ENCODE data around the gene PCSK1. TPM values are rescaled to one million over a fixed set of nuclear protein-coding genes. Genes with fewer than 3 reads are reported as not detected.
"Not testable (repeated sequence)": the region's sequence is repeated elsewhere in the genome, so short reads cannot be mapped to it uniquely, and the experiment has no call there.

The PCSK1 gene
- total and polyA plus RNA-seq, 5 experiments from 2014 or later: not detected

DNA sequence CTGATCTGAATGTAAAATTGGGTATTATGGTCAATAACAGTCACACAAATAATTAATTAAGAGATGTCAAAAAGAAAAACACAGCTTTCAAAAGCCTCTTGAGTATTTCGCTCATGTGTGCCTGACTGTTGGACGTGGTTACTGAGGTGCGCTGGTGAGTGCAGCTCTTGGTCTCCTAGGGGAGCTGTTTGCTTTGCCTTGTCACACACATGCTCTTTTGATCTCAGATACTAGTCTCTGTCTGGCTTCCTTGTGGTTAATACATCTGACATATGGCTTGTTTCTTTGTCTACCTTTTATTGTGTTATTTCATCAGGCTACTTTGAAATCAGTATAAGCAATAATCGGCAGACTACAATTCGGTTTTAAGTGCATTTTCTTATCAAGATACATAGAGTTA, 51.5 kb downstream of the PCSK1 start:
- no peak for DNase-seq
- H3K9me3 Mint-ChIP-seq: no peaks in the 10 kb centered on the region
- no peak overlapping the region for H3K27ac Mint-ChIP-seq

GRCh38 chr5:96379896-96380295, 53.2 kb downstream of the PCSK1 start:
- ATAC-seq (no peak), DNase-seq (no peak)
- Mint-ChIP-seq H3K4me1 (peaks cover 1 to 6% (median 2%) of the 10 kb centered on the region in 4 donors), H3K4me3 (no peak overlapping the region), H3K27me3 (peaks cover 5 to 29% (median 18%) of the 10 kb centered on the region in 5 donors), H3K36me3 (no peaks in the 10 kb centered on the region), H3K9me3 (no peaks in the 10 kb centered on the region), H3K27ac (no peak overlapping the region)
- POLR2A ChIA-PET: no interaction called here

More for the DNA sequence above, 51.5 kb downstream of the PCSK1 start:
- POLR2A ChIA-PET: no interaction called here
- H3K4me3 Mint-ChIP-seq: no peak overlapping the region
- ATAC-seq: peak; percentile 47 to 52
- peaks cover 1 to 6% (median 2%) of the 10 kb centered on the region in 4 donors for H3K4me1 Mint-ChIP-seq
- peaks cover 4 to 28% (median 18%) of the 10 kb centered on the region in 5 donors for H3K27me3 Mint-ChIP-seq
- H3K36me3 Mint-ChIP-seq: no peaks in the 10 kb centered on the region

DNA sequence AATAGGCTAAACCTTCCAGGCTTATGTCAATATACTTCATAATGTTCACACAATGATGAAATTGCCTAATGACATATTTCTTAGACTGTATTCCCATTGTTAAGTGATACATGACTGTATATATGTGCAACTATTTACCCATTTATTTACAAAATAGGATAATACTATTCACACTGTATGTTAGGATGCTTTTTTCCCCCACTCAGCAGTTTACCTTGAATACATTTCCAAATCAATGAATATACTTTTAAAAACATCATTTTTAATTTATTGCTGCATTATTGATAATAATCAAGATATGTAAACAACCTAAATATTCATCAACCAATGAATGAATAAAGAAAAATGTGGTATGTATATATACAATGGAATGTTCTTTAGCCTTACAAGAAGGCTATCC, 55.5 kb downstream of the PCSK1 start:
- Mint-ChIP-seq H3K36me3 (no peaks in the 10 kb centered on the region), H3K4me1 (peaks cover 1 to 9% (median 4%) of the 10 kb centered on the region in 4 donors), H3K27me3 (peaks cover 11 to 29% (median 16%) of the 10 kb centered on the region in 5 donors), H3K27ac (no peak overlapping the region), H3K9me3 (no peaks in the 10 kb centered on the region), H3K4me3 (no peak overlapping the region)
- ATAC-seq: no peak
- POLR2A ChIA-PET: no interaction called here
- no peak for DNase-seq

DNA sequence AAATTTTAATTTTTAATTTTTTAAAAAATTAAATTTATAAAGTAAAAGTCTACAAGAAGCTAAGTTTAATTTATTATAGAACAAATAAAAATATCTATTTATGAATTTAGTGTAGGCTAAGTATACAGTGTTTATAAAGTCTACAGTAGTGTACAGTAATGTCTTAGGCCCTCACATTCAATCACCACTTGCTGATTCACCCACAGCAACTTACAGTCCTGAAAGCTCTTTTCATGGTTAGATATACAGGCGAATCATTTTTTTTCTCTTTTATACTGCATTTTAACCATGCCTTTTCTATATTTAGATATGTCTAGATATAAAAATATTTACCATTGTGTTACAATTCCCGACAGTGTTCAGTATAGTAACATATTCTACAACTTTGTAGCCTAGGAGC, 55.9 kb downstream of the PCSK1 start:
- Mint-ChIP-seq H3K36me3 (no peaks in the 10 kb centered on the region), H3K9me3 (no peaks in the 10 kb centered on the region), H3K4me1 (peaks cover 1 to 9% (median 4%) of the 10 kb centered on the region in 4 donors), H3K27me3 (peaks cover 11 to 29% (median 18%) of the 10 kb centered on the region in 5 donors), H3K4me3 (no peak overlapping the region), H3K27ac (no peak overlapping the region)
- ATAC-seq (no peak), DNase-seq (no peak)
- POLR2A ChIA-PET: no interaction called here

- peaks cover 0 to 7% (median 0%) of the 10 kb centered on the region in 4 donors for H3K4me1 Mint-ChIP-seq
- no peaks in the 10 kb centered on the region for H3K9me3 Mint-ChIP-seq
Observed at GRCh38 chr5:96374653-96375052, 58.4 kb downstream of the PCSK1 start.

GRCh38 chr5:96373381-96373733, 59.7 kb downstream of the PCSK1 start:
- no peak for ATAC-seq
- Mint-ChIP-seq H3K27me3 (peaks cover 22 to 48% (median 25%) of the 10 kb centered on the region in 5 donors), H3K36me3 (no peaks in the 10 kb centered on the region), H3K4me1 (peaks cover 0 to 7% (median 0%) of the 10 kb centered on the region in 4 donors), H3K9me3 (no peaks in the 10 kb centered on the region), H3K27ac (no peak overlapping the region), H3K4me3 (no peak overlapping the region)
- POLR2A ChIA-PET: no interaction called here
- DNase-seq: no peak

More at GRCh38 chr5:96374653-96375052, 58.4 kb downstream of the PCSK1 start:
- no peak overlapping the region for H3K27ac Mint-ChIP-seq
- DNase-seq: peak in 1 of 10 donors; percentile 1
- ATAC-seq: no peak
- H3K27me3 Mint-ChIP-seq: peaks cover 16 to 40% (median 18%) of the 10 kb centered on the region in 5 donors
- H3K4me3 Mint-ChIP-seq: peak overlapping the region in 1 of 10 donors; percentile 2
- POLR2A ChIA-PET: no interaction called here
- no peaks in the 10 kb centered on the region for H3K36me3 Mint-ChIP-seq

GRCh38 chr5:96372726-96373380, 60.2 kb downstream of the PCSK1 start:
- Mint-ChIP-seq H3K9me3 (peaks cover 0 to 2% (median 0%) of the 10 kb centered on the region in 9 donors), H3K27me3 (peaks cover 19 to 48% (median 26%) of the 10 kb centered on the region in 5 donors), H3K36me3 (no peaks in the 10 kb centered on the region), H3K4me3 (no peak overlapping the region), H3K27ac (no peak overlapping the region), H3K4me1 (peaks cover 0 to 7% (median 0%) of the 10 kb centered on the region in 4 donors)
- POLR2A ChIA-PET: no interaction called here
- DNase-seq (no peak), ATAC-seq (no peak)

GRCh38 chr5:96370976-96371375, 62.1 kb downstream of the PCSK1 start:
- Mint-ChIP-seq H3K4me1 (peaks cover 0 to 7% (median 0%) of the 10 kb centered on the region in 4 donors), H3K9me3 (peaks cover 0 to 5% (median 0%) of the 10 kb centered on the region in 9 donors), H3K36me3 (no peaks in the 10 kb centered on the region), H3K27me3 (peaks cover 22 to 58% (median 30%) of the 10 kb centered on the region in 5 donors), H3K27ac (no peak overlapping the region), H3K4me3 (no peak overlapping the region)
- ATAC-seq: no peak
- DNase-seq: no peak
- POLR2A ChIA-PET: interaction anchor here (1.0 kb wide), 1 partner anchor 11 kb away, joined by 3 read pairs; no protein-coding TSS in a partner anchor

GRCh38 chr5:96367337-96367736, 65.7 kb downstream of the PCSK1 start:
- H3K4me1 Mint-ChIP-seq, DNase-seq, H3K36me3 Mint-ChIP-seq, H3K27ac Mint-ChIP-seq, ATAC-seq, H3K4me3 Mint-ChIP-seq, POLR2A ChIA-PET: not testable (repeated sequence)
- H3K27me3 Mint-ChIP-seq: peaks cover 20 to 37% (median 22%) of the 10 kb centered on the region in 5 donors
- H3K9me3 Mint-ChIP-seq: peaks cover 0 to 13% (median 0%) of the 10 kb centered on the region in 9 donors

DNA sequence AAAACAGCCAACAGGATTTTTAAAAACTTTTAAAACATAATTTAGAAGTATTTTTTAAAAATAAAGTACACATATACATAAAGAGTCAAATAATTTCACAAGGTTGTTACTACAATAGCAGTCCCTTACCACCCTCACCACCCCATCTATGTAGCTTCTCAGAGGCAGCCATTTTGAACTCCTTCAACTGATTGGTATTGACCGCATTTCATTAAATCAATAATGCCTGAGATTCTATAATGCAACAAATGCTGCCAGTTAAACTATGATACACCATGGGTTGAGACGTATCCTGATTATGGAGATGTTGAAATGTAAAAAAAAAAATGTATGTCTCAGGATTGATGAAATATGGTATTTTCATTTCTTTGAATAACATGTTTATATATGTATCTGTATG, 78.8 kb downstream of the PCSK1 start:
- no peak overlapping the region for H3K27ac Mint-ChIP-seq
- DNase-seq (no peak), ATAC-seq (no peak)
- POLR2A ChIA-PET: no interaction called here
- H3K4me1 Mint-ChIP-seq: no peaks in the 10 kb centered on the region
- no peak overlapping the region for H3K4me3 Mint-ChIP-seq
- H3K9me3 Mint-ChIP-seq: peaks cover 0 to 2% (median 0%) of the 10 kb centered on the region in 9 donors
- no peaks in the 10 kb centered on the region for H3K36me3 Mint-ChIP-seq
- peaks cover 0 to 24% (median 3%) of the 10 kb centered on the region in 5 donors for H3K27me3 Mint-ChIP-seq

DNA sequence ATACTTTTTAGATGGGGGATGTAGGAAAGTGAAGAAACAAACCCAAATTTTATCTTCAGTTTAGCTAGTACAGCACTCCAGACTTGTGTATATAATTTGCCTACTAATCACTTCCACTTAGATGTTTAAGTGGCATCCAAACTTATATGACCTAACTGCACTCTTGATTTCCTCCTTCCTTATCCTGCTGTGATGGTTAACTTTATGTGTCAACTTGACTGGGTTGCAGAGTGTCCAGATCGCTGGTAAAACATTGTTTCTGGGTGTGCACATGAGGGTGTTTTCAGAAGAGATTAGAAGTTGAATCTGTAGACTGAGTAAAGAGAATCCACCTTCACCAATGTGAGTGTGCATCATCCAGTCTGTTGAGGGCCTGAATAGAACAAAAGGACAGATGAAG, 79.8 kb downstream of the PCSK1 start:
- POLR2A ChIA-PET: no interaction called here
- Mint-ChIP-seq H3K27ac (no peak overlapping the region), H3K27me3 (peaks cover 0 to 13% (median 3%) of the 10 kb centered on the region in 5 donors), H3K9me3 (peaks cover 0 to 2% (median 0%) of the 10 kb centered on the region in 9 donors), H3K4me3 (no peak overlapping the region), H3K4me1 (no peaks in the 10 kb centered on the region), H3K36me3 (no peaks in the 10 kb centered on the region)
- DNase-seq (no peak), ATAC-seq (no peak)

GRCh38 chr5:96350678-96351077, 82.4 kb downstream of the PCSK1 start:
- H3K36me3 Mint-ChIP-seq: no peaks in the 10 kb centered on the region
- peaks cover 0 to 4% (median 3%) of the 10 kb centered on the region in 5 donors for H3K27me3 Mint-ChIP-seq
- no peak overlapping the region for H3K27ac Mint-ChIP-seq
- H3K9me3 Mint-ChIP-seq: no peaks in the 10 kb centered on the region
- H3K4me1 Mint-ChIP-seq: peaks cover 1 to 5% (median 3%) of the 10 kb centered on the region in 4 donors
- DNase-seq (no peak), ATAC-seq (no peak)
- POLR2A ChIA-PET: no interaction called here
- H3K4me3 Mint-ChIP-seq: no peak overlapping the region

- Mint-ChIP-seq H3K27me3 (peaks cover 0 to 8% (median 3%) of the 10 kb centered on the region in 5 donors), H3K4me1 (peaks cover 9 to 15% (median 14%) of the 10 kb centered on the region in 4 donors)
Observed at GRCh38 chr5:96348536-96348935, 84.5 kb downstream of the PCSK1 start.

More at GRCh38 chr5:96348536-96348935, 84.5 kb downstream of the PCSK1 start:
- DNase-seq (no peak), ATAC-seq (no peak)
- Mint-ChIP-seq H3K4me3 (no peak overlapping the region), H3K36me3 (no peaks in the 10 kb centered on the region), H3K27ac (no peak overlapping the region), H3K9me3 (no peaks in the 10 kb centered on the region)
- POLR2A ChIA-PET: no interaction called here

All from naive thymus-derived CD8-positive, alpha-beta T cell (primary cell).